Fibroblast of skin of back (primary cell): ENCODE data around the gene SYNPO.
A peak's percentile ranks its signal among the peaks of the same experiment; 100 is the strongest.

Experiments
- DNase-seq: peaks from one replicate; pipeline ENCODE4 v3.0.0-alpha.2; 2013

Gene SYNPO

GRCh38 chr5:150659360-150660107 lies 19.1 kb downstream of the SYNPO start:
- no peak for DNase-seq

- DNase-seq = no peak
These were observed 19.8 kb downstream of the SYNPO start for GRCh38 chr5:150660108-150660831.

GRCh38 chr5:150661086-150661485 lies 20.6 kb downstream of the SYNPO start, which contains the start of gene MYOZ3:
MYOZ3 (plus strand) TSS chr5:150661251; CDS start chr5:150662942, 1,691 bp downstream.
- no peak for DNase-seq

- DNase-seq = no peak
These were observed 21.5 kb downstream of the SYNPO start for GRCh38 chr5:150661821-150662596.

GRCh38 chr5:150662731-150663516 lies 22.5 kb downstream of the SYNPO start:
- no peak for DNase-seq

GRCh38 chr5:150663936-150664335 lies 23.5 kb downstream of the SYNPO start:
- DNase-seq = no peak

- DNase-seq = peak; percentile 64
These were observed 24.6 kb downstream of the SYNPO start for GRCh38 chr5:150665044-150665443.

GRCh38 chr5:150670275-150670947 lies 30.0 kb downstream of the SYNPO start:
- no peak for DNase-seq

- DNase-seq = no peak
These were observed 30.5 kb downstream of the SYNPO start for GRCh38 chr5:150670948-150671310.

GRCh38 chr5:150671509-150672236 lies 31.2 kb downstream of the SYNPO start:
- no peak for DNase-seq

- peak; percentile 42 for DNase-seq
These were observed 31.9 kb downstream of the SYNPO start for GRCh38 chr5:150672237-150672883.

- no peak for DNase-seq
These were observed 32.4 kb downstream of the SYNPO start for GRCh38 chr5:150672884-150673275.

- DNase-seq = no peak
These were observed 33.9 kb downstream of the SYNPO start for GRCh38 chr5:150674341-150674821.

- no peak for DNase-seq
These were observed 34.6 kb downstream of the SYNPO start for GRCh38 chr5:150675069-150675468.

GRCh38 chr5:150676578-150676977 lies 36.1 kb downstream of the SYNPO start:
- no peak for DNase-seq

- DNase-seq = no peak
These were observed 48.7 kb downstream of the SYNPO start for GRCh38 chr5:150689120-150689519.

GRCh38 chr5:150690760-150691159 lies 50.3 kb downstream of the SYNPO start:
- no peak for DNase-seq

- no peak for DNase-seq
These were observed 51.8 kb downstream of the SYNPO start for GRCh38 chr5:150692276-150692675.

GRCh38 chr5:150694612-150695011 lies 54.2 kb downstream of the SYNPO start:
- peak; percentile 62 for DNase-seq

- no peak for DNase-seq
These were observed 59.8 kb downstream of the SYNPO start for GRCh38 chr5:150700246-150700593.
